Measurements from ENCODE around the gene RCL1. TPM values are rescaled to one million over a fixed set of nuclear protein-coding genes. Genes with fewer than 3 reads are reported as not detected.

RCL1 gene
- total and polyA plus RNA-seq, 2 donors (not counting 3 experiments of a cell fraction or from before 2014, with no cell fraction given) = 12.9 to 13.2 TPM

DNA sequence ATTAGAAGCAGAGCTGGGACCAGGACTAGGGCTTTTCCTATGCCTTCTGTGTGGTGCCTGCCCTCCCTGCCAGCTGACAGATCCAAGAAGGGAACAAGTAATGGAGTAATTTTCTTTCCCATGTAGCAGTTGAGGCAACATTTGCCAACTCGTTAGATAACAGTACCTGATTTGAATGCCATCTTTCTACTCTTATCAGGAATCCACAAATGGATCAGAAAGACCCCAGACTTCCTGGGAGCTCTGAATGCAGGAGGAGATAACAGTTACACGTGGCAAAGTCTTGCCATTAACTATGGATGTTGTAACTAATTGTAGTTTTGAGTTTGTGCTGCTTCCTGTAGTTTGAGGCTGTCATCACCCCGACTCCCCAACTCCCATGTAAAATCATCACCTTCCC lies 39.2 kb downstream of the RCL1 start:
- Histone ChIP-seq H3K9me1 (replicated peaks; ENCODE audit: control insufficient read depth, extremely low read depth, insufficient read depth, low read length) (no peaks in the 10 kb centered on the region), H3K9ac (replicated peaks; ENCODE audit: extremely low read depth, insufficient read depth, low read length) (no peak overlapping the region), H3K4me3 (replicated peaks in 1 of 3; ENCODE audit: insufficient read depth in 1 of 3, low read depth in 1 of 3, low read length in 3 of 3) (no peak overlapping the region), H2AFZ (ENCODE audit: low read depth, low read length) (no peak overlapping the region), H3K4me2 (ENCODE audit: insufficient read depth, low read length) (no peak overlapping the region), H3K9me3 (replicated peaks; ENCODE audit: control insufficient read depth, insufficient read depth, low read length) (no peaks in the 10 kb centered on the region), H4K20me1 (replicated peaks; ENCODE audit: control insufficient read depth, extremely low read depth, insufficient read depth, low read length) (no peaks in the 10 kb centered on the region), H3K27ac (ENCODE audit: insufficient read depth, low read depth, low read length) (peak overlapping the region; percentile 83), H3K79me2 (ENCODE audit: control insufficient read depth, insufficient read depth, low read length) (peaks cover 7% of the 10 kb centered on the region), H3K27me3 (ENCODE audit: control insufficient read depth in 2 of 2, insufficient read depth in 2 of 2, low read length in 2 of 2) (no peaks in the 10 kb centered on the region), H3K4me1 (ENCODE audit: control insufficient read depth, extremely low read depth, insufficient read depth, low read length) (peaks cover 46% of the 10 kb centered on the region), H3K36me3 (ENCODE audit: control insufficient read depth in 2 of 2, extremely low read depth in 1 of 2, insufficient read depth in 2 of 2, low read length in 2 of 2) (no peaks in the 10 kb centered on the region)
- ChIA-PET POLR2A (no interaction called here), CTCF (interaction anchor here (1.2 to 1.3 kb wide), 2 partner anchors 14 to 35 kb away, joined by 3 to 4 read pairs; no protein-coding TSS in a partner anchor)
- FAIRE-seq (no peak), DNase-seq (ENCODE audit: low read depth, low spot score) (no peak)
- TF ChIP-seq JUN (IDR thresholded peaks at IDR 0.05; ENCODE audit: borderline replicate concordance, insufficient read depth, insufficient read length, low read depth) (no peak), EZH2 (IDR thresholded peaks at IDR 0.05; ENCODE audit: borderline replicate concordance, low read depth, low read length, severe bottlenecking) (no peak), GATA2 (IDR thresholded peaks at IDR 0.05; ENCODE audit: insufficient read depth, insufficient read length, low read depth, low read length) (no peak), POLR2A (IDR thresholded peaks at IDR 0.05; ENCODE audit: low read depth, low read length) (no peak), MYC (IDR thresholded peaks at IDR 0.05; ENCODE audit: low read depth, low read length) (no peak), POLR2AphosphoS5 (IDR thresholded peaks at IDR 0.05; ENCODE audit: insufficient read depth, low read depth, low read length) (no peak), FOS (IDR thresholded peaks at IDR 0.05; ENCODE audit: borderline replicate concordance, insufficient read depth, low read length) (no peak)
- TF ChIP-seq, protein P1, sequence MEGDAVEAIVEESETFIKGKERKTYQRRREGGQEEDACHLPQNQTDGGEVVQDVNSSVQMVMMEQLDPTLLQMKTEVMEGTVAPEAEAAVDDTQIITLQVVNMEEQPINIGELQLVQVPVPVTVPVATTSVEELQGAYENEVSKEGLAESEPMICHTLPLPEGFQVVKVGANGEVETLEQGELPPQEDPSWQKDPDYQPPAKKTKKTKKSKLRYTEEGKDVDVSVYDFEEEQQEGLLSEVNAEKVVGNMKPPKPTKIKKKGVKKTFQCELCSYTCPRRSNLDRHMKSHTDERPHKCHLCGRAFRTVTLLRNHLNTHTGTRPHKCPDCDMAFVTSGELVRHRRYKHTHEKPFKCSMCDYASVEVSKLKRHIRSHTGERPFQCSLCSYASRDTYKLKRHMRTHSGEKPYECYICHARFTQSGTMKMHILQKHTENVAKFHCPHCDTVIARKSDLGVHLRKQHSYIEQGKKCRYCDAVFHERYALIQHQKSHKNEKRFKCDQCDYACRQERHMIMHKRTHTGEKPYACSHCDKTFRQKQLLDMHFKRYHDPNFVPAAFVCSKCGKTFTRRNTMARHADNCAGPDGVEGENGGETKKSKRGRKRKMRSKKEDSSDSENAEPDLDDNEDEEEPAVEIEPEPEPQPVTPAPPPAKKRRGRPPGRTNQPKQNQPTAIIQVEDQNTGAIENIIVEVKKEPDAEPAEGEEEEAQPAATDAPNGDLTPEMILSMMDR (IDR thresholded peaks at IDR 0.05; ENCODE audit: extremely low read depth in 1 of 2, insufficient read depth in 1 of 2, low read depth in 1 of 2, low read length in 2 of 2) = no peak
- TF ChIP-seq, protein P2, sequence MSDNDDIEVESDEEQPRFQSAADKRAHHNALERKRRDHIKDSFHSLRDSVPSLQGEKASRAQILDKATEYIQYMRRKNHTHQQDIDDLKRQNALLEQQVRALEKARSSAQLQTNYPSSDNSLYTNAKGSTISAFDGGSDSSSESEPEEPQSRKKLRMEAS (IDR thresholded peaks at IDR 0.05; ENCODE audit: insufficient read depth, insufficient read length) = no peak
- intact Hi-C loops (cut with micrococcal nuclease) = loop anchor here (2.0 kb wide), 1 partner anchor 69 kb away; no protein-coding TSS in a partner anchor
- BruUV-seq (replicated peaks) = no TSS peak
- dilution Hi-C loops (cut with MboI; ENCODE audit: extremely low pct_ligation_motif_present, low sequenced_read_pairs) = no loop called here

All from endothelial cell of umbilical vein (primary cell).